ENCODE measurements around the gene NRAS.

GRCh38 chr1:114740331-114740730 is 23.8 kb upstream of the NRAS start:
- TF ChIP-seq, protein P1, sequence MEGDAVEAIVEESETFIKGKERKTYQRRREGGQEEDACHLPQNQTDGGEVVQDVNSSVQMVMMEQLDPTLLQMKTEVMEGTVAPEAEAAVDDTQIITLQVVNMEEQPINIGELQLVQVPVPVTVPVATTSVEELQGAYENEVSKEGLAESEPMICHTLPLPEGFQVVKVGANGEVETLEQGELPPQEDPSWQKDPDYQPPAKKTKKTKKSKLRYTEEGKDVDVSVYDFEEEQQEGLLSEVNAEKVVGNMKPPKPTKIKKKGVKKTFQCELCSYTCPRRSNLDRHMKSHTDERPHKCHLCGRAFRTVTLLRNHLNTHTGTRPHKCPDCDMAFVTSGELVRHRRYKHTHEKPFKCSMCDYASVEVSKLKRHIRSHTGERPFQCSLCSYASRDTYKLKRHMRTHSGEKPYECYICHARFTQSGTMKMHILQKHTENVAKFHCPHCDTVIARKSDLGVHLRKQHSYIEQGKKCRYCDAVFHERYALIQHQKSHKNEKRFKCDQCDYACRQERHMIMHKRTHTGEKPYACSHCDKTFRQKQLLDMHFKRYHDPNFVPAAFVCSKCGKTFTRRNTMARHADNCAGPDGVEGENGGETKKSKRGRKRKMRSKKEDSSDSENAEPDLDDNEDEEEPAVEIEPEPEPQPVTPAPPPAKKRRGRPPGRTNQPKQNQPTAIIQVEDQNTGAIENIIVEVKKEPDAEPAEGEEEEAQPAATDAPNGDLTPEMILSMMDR (IDR thresholded peaks at IDR 0.05) = no peak
- no peak for TF ChIP-seq POLR2A (IDR thresholded peaks at IDR 0.05)
- no peak for TF ChIP-seq EP300 (IDR thresholded peaks at IDR 0.05)

Data from ovary (tissue), 3 donors.